ENCODE measurements around the gene ZNF865. TPM values are rescaled to one million over a fixed set of nuclear protein-coding genes. Genes with fewer than 3 reads are reported as not detected.

ZNF865 gene
- total and polyA plus RNA-seq, 2 of the 4 experiments (the other 2 are of a cell fraction): under 0.01 to 4.6 TPM

DNA sequence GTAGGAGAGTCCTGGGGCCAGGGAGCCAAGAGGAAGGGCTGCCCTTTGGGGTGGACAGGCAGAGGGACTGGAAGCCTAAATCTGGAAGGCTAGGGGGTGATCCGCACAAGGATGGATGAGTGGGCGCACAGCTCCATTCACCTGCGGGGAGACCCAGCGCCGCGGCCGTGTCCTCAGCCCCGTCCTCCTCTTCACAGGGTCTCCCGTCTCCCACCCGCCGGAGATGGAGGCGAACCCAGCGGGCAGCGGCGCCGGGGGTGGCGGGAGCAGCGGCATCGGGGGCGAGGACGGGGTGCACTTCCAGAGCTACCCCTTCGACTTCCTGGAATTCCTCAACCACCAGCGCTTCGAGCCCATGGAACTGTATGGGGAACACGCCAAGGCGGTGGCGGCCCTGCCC lies 7.9 kb downstream of the ZNF865 start:
- intact Hi-C loops (cut with micrococcal nuclease): no loop called here
- Histone ChIP-seq H2BK5ac (ENCODE audit: low read depth, low read length, poor library complexity, severe bottlenecking) (no peak overlapping the region), H2AK5ac (ENCODE audit: low read depth, low read length) (no peak overlapping the region), H3K18ac (ENCODE audit: low read depth, low read length) (no peak overlapping the region), H2AFZ (replicated peaks; ENCODE audit: low read length, poor library complexity) (no peak overlapping the region), H4K91ac (ENCODE audit: insufficient read depth, low read depth, low read length) (no peak overlapping the region), H3K4me3 (ENCODE audit: insufficient read depth, low read depth, low read length) (no peak overlapping the region), H3K56ac (ENCODE audit: extremely low read depth, insufficient read depth, low read length) (no peak overlapping the region), H2BK15ac (ENCODE audit: low read depth, low read length) (no peak overlapping the region), H3K9me3 (ENCODE audit: control insufficient read depth, insufficient read depth, low read length) (peaks cover 5% of the 10 kb centered on the region; the same call in 1 of the 2 replicates), H3K4me2 (ENCODE audit: low read depth, low read length) (no peak overlapping the region), H3K14ac (replicated peaks; ENCODE audit: low read depth, low read length) (no peak overlapping the region), H3K4ac (ENCODE audit: low read depth, low read length) (no peak overlapping the region), H3K9me1 (ENCODE audit: insufficient read depth, low read length) (peaks cover 9% of the 10 kb centered on the region), H3K36me3 (ENCODE audit: control insufficient read depth, insufficient read depth, low read length) (peaks cover 48% of the 10 kb centered on the region), H2BK120ac (ENCODE audit: low read depth, low read length) (no peak overlapping the region), H3K27me3 (ENCODE audit: control insufficient read depth, insufficient read depth, low read length) (no peaks in the 10 kb centered on the region), H2AK9ac (replicated peaks; ENCODE audit: low read depth, low read length, poor library complexity) (no peak overlapping the region), H4K8ac (ENCODE audit: low read depth in 2 of 2, low read length in 2 of 2) (no peak overlapping the region), H3K9ac (ENCODE audit: low read depth, low read length) (no peak overlapping the region), H3K4me1 (ENCODE audit: control insufficient read depth, insufficient read depth, low read length) (peaks cover under 1% of the 10 kb centered on the region; the same call in 1 of the 2 replicates), H4K5ac (ENCODE audit: low read depth, low read length) (no peak overlapping the region), H4K20me1 (ENCODE audit: insufficient read depth, low read length) (peaks cover 25% of the 10 kb centered on the region), H2BK20ac (ENCODE audit: low read depth, low read length) (no peak overlapping the region), H3K27ac (ENCODE audit: insufficient read depth, low read length) (no peak overlapping the region), H3K23ac (ENCODE audit: low read depth, low read length) (no peak overlapping the region), H3K79me1 (ENCODE audit: low read depth in 1 of 2, low read length in 2 of 2) (peaks cover 37 to 59% of the 10 kb centered on the region in 2 experiments)
- DNase-seq (no peak), ATAC-seq (ENCODE audit: low read depth) (no peak)
- POLR2A ChIA-PET (ENCODE audit: unreplicated experiment): no interaction called here
- dilution Hi-C loops (cut with HindIII; ENCODE audit: low sequenced_read_pairs, unreplicated experiment): no loop called here
- TF ChIP-seq CEBPB (IDR thresholded peaks at IDR 0.05; ENCODE audit: low read depth, low read length) (no peak), RFX5 (IDR thresholded peaks at IDR 0.05; ENCODE audit: low read depth, low read length) (no peak), NFE2L2 (IDR thresholded peaks at IDR 0.05; ENCODE audit: low read depth, low read length) (no peak), CTCF (conservative IDR thresholded peaks at IDR 0.05; ENCODE audit: low read depth, low read length) (no peak), ELK1 (IDR thresholded peaks at IDR 0.05; ENCODE audit: borderline replicate concordance, low read depth, low read length) (no peak), MAFK (IDR thresholded peaks at IDR 0.05; ENCODE audit: low read depth, low read length) (no peak), POLR2A (IDR thresholded peaks at IDR 0.05; ENCODE audit: low read depth, low read length) (no peak), MAZ (IDR thresholded peaks at IDR 0.05; ENCODE audit: borderline replicate concordance, low read depth, low read length) (no peak), MXI1 (IDR thresholded peaks at IDR 0.05; ENCODE audit: borderline replicate concordance, low read depth, low read length) (no peak), CHD1 (IDR thresholded peaks at IDR 0.05; ENCODE audit: low read depth, low read length) (no peak), USF2 (IDR thresholded peaks at IDR 0.05; ENCODE audit: low read depth, low read length) (no peak), BHLHE40 (IDR thresholded peaks at IDR 0.05; ENCODE audit: low read depth, low read length) (no peak), RCOR1 (IDR thresholded peaks at IDR 0.05; ENCODE audit: insufficient replicate concordance, low read length) (no peak), FOS (IDR thresholded peaks at IDR 0.05; ENCODE audit: low read depth, low read length) (no peak), SMC3 (IDR thresholded peaks at IDR 0.05; ENCODE audit: low read depth, low read length) (no peak), RAD21 (IDR thresholded peaks at IDR 0.05; ENCODE audit: low read length) (no peak)
- BruUV-seq (replicated peaks): no TSS peak
- in situ Hi-C loops (cut with MboI; ENCODE audit: low sequenced_read_pairs): no loop called here
- 96% methylated on average over 10 of the region's 27 CpGs; no CpG with 5 or more reads in 1 of the 2 experiments for WGBS, 2 experiments (ENCODE audit: extremely low coverage in 2 of 2, insufficient read length in 1 of 2)
- CTCF ChIA-PET: no interaction called here

Measured in IMR-90 (cell line).